Activated CD4-positive, alpha-beta T cell treated with anti-CD3 and anti-CD28 coated beads, Interleukin-2, amount 50 U/mL, for 1 hour (primary cell): ENCODE data around the gene SLC17A7.
A peak's percentile ranks its signal among the peaks of the same experiment; 100 is the strongest.
"Not testable (repeated sequence)": the region's sequence is repeated elsewhere in the genome, so short reads cannot be mapped to it uniquely, and the experiment has no call there.

Experiments
- DNase-seq: peaks from one replicate; pipeline ENCODE4 v3.0.0-alpha.2; 2020

SLC17A7 gene

DNA sequence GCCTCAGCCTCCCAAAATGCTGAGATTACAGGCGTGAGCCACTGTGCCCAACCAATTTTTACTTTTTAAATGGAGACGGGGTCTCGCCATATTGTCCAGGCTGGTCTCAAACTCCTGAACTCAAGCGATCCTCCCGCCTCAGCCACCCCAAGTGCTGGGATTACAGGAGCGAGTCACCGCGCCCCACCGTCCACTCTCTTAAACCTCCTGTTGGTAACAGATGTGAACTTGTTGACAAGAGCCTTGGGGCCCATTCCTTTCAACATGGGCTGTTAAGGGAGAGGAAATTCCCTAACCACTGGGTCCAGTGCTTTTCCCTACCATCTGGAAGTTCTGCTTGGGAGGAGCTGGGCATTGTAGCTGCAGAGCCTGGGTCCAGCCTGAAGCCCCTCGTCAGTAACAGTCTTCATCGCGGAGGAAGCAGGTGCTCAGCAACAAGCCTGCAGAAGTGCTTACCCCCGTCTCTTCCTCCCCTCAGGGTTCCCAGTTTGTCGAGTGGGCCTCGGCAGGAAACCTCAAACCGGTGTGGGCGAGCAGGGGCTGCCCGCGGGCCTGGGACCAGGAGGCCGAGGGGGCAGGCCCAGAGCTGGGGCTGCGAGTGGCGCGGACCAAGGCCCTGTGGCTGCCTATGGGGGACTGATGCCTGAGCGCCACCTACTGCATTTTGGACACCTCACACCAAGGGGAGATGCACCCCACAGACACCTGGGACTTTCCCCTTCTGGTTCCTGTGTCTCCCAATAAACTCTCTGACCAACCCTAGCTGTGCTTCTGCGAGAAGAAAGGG, 28.7 kb upstream of the SLC17A7 start:
- DNase-seq = peak; percentile 67

GRCh38 chr19:49468746-49469447, 27.6 kb upstream of the SLC17A7 start:
- DNase-seq = peak; percentile 89

DNA sequence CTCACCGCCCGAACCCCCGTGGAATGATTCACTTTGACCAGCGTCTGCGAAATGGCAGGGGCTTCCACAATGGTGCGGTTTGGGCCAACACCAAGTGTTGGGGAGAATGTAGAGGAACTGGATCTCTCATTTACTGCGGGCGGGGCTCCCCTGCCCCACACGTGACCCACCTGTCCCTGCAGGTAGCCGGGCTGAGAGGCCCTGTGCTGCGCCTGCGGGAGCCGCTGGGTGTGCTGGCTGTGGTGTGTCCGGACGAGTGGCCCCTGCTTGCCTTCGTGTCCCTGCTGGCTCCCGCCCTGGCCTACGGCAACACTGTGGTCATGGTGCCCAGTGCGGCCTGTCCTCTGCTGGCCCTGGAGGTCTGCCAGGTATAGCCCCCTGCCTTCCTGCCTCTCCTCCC, 26.9 kb upstream of the SLC17A7 start:
- no peak for DNase-seq

- no peak for DNase-seq
Observed at GRCh38 chr19:49465371-49465770, 24.0 kb upstream of the SLC17A7 start.

GRCh38 chr19:49463960-49464740, 22.8 kb upstream of the SLC17A7 start:
- no peak for DNase-seq

DNA sequence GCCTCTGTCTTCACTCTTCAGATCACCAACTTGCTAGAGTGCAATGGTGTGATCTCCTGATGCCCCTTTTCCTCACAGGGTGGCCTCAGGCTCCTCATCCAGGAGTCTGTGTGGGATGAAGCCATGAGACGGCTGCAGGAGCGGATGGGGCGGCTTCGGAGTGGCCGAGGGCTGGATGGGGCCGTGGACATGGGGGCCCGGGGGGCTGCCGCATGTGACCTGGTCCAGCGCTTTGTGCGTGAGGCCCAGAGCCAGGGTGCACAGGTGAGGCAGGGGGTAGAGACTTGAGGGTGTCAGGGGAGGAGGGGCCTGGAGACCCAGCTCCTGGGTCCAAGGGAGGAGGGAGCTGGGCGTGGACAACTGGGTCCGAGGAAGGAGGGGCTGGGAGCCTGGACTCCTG, 21.2 kb upstream of the SLC17A7 start:
- DNase-seq = no peak

GRCh38 chr19:49461656-49462055, 20.3 kb upstream of the SLC17A7 start:
- DNase-seq = no peak

- DNase-seq = not testable (repeated sequence)
Observed at GRCh38 chr19:49461130-49461529, 19.8 kb upstream of the SLC17A7 start.

DNA sequence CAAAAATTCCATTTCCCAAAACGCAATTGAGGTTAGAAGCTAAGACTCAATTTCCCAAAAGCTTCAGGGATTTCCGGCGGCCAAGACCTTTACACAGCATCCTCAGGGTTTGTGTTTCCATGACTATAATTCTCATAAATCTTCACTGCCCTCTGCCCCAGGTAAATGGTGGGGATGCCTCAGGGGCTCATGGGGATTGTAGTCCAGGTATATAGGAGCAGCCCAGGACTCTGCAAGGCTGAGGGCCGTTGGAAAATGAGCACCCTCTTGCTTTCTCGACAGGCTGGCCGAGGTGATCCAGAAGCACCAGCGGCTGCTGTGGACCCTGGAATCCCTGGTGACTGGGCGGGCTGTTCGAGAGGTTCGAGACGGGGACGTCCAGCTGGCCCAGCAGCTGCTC, 18.1 kb upstream of the SLC17A7 start:
- no peak for DNase-seq

DNA sequence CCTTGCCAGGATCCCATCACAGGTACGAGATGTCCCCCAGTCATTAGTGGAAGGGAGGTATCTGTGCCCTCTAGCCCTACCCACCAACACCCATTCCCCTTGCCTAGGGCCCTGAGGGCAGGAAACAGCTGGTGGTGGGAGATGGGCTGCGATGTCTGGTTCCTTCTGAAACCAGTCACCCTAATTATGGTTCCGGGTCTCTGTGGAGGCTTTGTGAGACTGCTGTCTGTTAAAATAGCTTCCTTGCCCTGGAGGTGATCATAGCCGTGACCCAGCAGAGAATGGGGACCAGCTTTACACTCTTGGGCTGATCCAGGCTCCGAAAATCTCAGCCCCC, 17.2 kb upstream of the SLC17A7 start:
- no peak for DNase-seq

- no peak for DNase-seq
Observed at GRCh38 chr19:49456326-49456725, 15.0 kb upstream of the SLC17A7 start.

GRCh38 chr19:49455773-49456172, 14.4 kb upstream of the SLC17A7 start:
- no peak for DNase-seq

GRCh38 chr19:49453757-49454240, 12.5 kb upstream of the SLC17A7 start:
- DNase-seq = no peak

- DNase-seq = peak; percentile 97
Observed at GRCh38 chr19:49453013-49453756, 11.9 kb upstream of the SLC17A7 start, which contains the start of gene ALDH16A1. ALDH16A1 (plus strand) TSS chr19:49453225; CDS start chr19:49453332, 107 bp downstream.

DNA sequence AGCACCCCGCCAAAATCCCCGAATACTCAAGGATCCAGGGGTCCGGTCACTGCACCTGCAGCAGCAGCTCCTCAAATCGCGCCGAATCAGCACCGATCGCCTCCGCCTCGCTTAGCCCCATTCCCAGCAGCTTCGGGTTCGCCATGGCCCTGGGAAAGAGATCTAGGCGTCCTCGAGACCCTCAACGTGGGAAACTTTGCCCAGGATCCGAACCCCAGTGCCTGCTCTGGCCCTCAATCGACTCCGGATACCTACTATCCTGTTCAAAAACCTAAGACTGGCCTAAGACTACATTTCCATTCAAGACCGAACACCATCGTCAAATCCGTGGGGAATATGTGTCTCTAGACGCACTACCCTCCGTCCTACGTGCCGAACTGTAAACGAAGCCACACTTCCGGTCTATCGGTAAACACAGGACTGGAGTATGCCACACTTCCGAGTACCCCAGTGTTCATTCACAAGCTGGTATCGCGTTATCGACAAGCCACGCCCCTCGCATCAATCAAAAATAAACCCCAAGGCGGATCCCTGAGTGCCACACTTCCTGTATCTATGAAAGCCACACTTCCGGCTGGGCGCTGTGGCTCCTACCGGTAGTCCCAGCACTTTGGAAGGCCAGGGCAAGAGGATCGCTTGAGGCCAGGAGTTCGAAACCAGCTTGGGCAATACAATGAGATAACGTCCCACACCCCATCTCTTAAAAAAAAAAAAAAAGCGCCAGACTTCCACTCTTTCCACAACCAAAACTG, 10.3 kb upstream of the SLC17A7 start, which contains the start of gene PIH1D1:
Gene PIH1D1, minus strand, starts transcription at position 385 of the 752 bp plus-strand sequence. Its CDS starts 240 bp downstream, at position 145.
- DNase-seq = peak; percentile 91

DNA sequence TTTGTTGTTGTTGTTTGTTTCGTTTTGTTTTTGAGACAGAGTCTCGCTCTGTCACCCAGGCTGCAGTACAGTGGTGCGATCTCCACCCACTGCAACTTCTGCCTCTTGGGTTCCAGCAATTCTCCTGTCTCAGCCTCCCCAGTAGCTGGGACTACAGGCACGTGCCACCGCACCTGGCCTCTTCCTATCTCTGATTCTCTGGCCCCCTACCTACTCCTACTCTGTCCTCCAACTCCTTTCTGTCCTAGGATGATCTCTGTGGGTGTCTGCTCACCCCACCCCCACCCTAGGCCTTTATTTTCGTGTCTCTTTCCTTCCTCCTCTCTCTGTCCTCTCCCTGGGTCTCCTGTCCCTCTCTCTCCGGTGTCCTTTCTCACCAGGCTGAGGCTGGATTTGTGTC, 9.1 kb upstream of the SLC17A7 start:
- no peak for DNase-seq

GRCh38 chr19:49448432-49448786, 7.1 kb upstream of the SLC17A7 start:
- no peak for DNase-seq

- no peak for DNase-seq
Observed at GRCh38 chr19:49447485-49448431, 6.4 kb upstream of the SLC17A7 start.

GRCh38 chr19:49445997-49446396, 4.7 kb upstream of the SLC17A7 start:
- no peak for DNase-seq

- not testable (repeated sequence) for DNase-seq
Observed at GRCh38 chr19:49444100-49444700, 2.9 kb upstream of the SLC17A7 start.
